ENCODE data around the gene JTB. TPM values are rescaled to one million over a fixed set of nuclear protein-coding genes. Genes with fewer than 3 reads are reported as not detected.

JTB gene
- total RNA-seq, 2 experiments from 2014 or later = 204 to 214 TPM

- peaks cover 39% of the 10 kb centered on the region for H3K4me1 Mint-ChIP-seq
- peak within 1 kb of the TSS; percentile 87 for H3K4me3 Mint-ChIP-seq
- DNase-seq = peak; percentile 87
- H3K27me3 Mint-ChIP-seq = no peaks in the 10 kb centered on the region
- H3K36me3 Mint-ChIP-seq = peaks cover 26% of the 10 kb centered on the region
- H3K9me3 Mint-ChIP-seq = no peaks in the 10 kb centered on the region
- peak within 1 kb of the TSS; percentile 97 for H3K27ac Mint-ChIP-seq
These were observed 10.1 kb downstream of the JTB start, which contains the start of gene CREB3L4 for GRCh38 chr1:153967107-153967999. TSS of gene CREB3L4 (plus strand) at chr1:153967902. CDS start at chr1:153968526, 624 bp downstream.

DNA sequence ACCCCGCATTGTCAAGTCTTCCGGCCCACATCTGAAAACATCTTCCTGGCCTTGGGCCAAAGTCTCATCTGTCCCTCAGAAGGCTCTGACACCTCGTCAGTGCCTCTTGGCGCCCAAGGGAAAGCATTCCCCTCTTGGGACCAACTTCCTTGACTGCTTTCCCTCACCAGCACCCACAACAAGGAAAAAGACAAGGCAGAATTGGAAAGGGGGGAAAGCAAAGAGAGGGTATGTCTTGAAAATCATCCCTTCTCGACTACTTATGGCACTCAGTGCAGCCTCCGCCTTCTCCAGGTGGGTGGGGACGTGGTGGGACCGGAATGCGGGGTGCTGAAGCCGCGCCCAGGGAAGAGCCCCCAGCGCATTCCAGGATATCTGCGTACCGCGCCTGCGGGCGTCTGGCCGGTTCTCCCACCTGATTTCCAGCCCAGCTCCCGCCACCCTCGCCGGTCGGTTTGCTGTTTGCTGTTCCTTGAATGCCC is 13.6 kb downstream of the JTB start:
- Mint-ChIP-seq H3K4me3 (peak overlapping the region; percentile 83), H3K27me3 (no peaks in the 10 kb centered on the region), H3K36me3 (peaks cover 24% of the 10 kb centered on the region), H3K4me1 (peaks cover 41% of the 10 kb centered on the region), H3K9me3 (no peaks in the 10 kb centered on the region), H3K27ac (peak overlapping the region; percentile 87)
- DNase-seq = no peak

DNA sequence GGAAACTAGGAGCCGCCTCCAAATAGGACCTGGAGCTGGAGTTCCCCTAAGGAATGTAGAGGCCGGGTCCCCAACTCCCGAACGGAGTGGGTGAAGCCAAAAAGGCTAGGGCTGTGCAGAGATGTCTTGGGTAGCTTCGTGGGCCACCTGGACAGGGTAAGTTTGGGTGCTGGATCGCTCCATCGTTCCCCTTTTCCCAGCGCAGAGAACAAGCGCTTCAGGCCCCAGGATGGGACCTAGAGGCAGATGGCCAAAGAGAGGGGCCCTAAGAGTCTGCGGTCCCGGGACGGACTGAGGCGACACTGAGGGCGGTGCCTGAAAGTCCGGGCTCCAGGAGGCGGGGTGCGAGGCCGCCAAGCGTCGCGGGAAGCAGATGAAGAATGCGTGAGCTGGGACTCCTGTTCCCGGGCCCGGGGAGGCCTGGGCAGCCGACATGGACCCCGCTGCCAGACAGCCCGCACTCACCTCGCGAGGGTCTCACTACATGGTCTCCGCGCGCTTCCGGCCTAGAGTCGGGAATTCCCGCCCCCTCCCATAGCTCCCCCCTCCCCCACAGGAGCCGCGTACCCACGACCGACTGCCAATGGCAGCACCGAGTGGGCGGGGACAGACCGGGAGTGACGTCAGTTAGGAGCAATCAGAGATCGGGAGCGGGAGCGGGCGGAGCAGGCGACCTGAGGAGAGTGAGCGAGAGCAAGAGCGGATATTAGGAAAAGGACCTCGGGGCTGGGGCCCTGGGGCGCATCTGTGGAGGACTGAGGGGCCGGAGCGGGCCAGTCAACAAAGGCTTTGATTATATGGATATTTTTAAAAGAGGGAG is 14.2 kb downstream of the JTB start, which contains the start of gene SLC39A1:
Gene SLC39A1, minus strand, starts transcription at position 508 of the 820 bp plus-strand sequence. CDS start 822 bp downstream, outside the sequence.
- H3K27me3 Mint-ChIP-seq = no peaks in the 10 kb centered on the region
- H3K4me3 Mint-ChIP-seq = peak within 1 kb of the TSS; percentile 83
- peak within 1 kb of the TSS; percentile 87 for H3K27ac Mint-ChIP-seq
- H3K36me3 Mint-ChIP-seq = peaks cover 25% of the 10 kb centered on the region
- no peaks in the 10 kb centered on the region for H3K9me3 Mint-ChIP-seq
- peak; percentile 95 for DNase-seq
- peaks cover 39% of the 10 kb centered on the region for H3K4me1 Mint-ChIP-seq

GRCh38 chr1:153962088-153963029 is 15.1 kb downstream of the JTB start:
- Mint-ChIP-seq H3K27ac (peak overlapping the region; percentile 87), H3K4me3 (peak overlapping the region; percentile 83), H3K27me3 (no peaks in the 10 kb centered on the region), H3K9me3 (no peaks in the 10 kb centered on the region), H3K36me3 (peaks cover 28% of the 10 kb centered on the region), H3K4me1 (peaks cover 35% of the 10 kb centered on the region)
- no peak for DNase-seq

- DNase-seq = no peak
- H3K9me3 Mint-ChIP-seq = no peaks in the 10 kb centered on the region
These were observed 16.1 kb downstream of the JTB start for GRCh38 chr1:153961421-153961820.

GRCh38 chr1:153960206-153960605 is 17.3 kb downstream of the JTB start:
- Mint-ChIP-seq H3K4me3 (no peak overlapping the region), H3K4me1 (peaks cover 40% of the 10 kb centered on the region), H3K27ac (no peak overlapping the region), H3K27me3 (no peaks in the 10 kb centered on the region), H3K9me3 (no peaks in the 10 kb centered on the region), H3K36me3 (peaks cover 20% of the 10 kb centered on the region)
- DNase-seq = no peak

More at GRCh38 chr1:153961421-153961820, 16.1 kb downstream of the JTB start:
- H3K4me3 Mint-ChIP-seq = peak overlapping the region; percentile 83
- H3K27me3 Mint-ChIP-seq = no peaks in the 10 kb centered on the region
- H3K4me1 Mint-ChIP-seq = peaks cover 42% of the 10 kb centered on the region
- H3K27ac Mint-ChIP-seq = peak overlapping the region; percentile 2
- H3K36me3 Mint-ChIP-seq = peaks cover 28% of the 10 kb centered on the region

- Mint-ChIP-seq H3K4me1 (peaks cover 43% of the 10 kb centered on the region), H3K4me3 (no peak overlapping the region), H3K27me3 (no peaks in the 10 kb centered on the region), H3K36me3 (peaks cover 20% of the 10 kb centered on the region), H3K9me3 (no peaks in the 10 kb centered on the region), H3K27ac (peak overlapping the region; percentile 61)
- no peak for DNase-seq
These were observed 18.0 kb downstream of the JTB start for GRCh38 chr1:153959454-153959853.

- no peak for DNase-seq
- Mint-ChIP-seq H3K27me3 (no peaks in the 10 kb centered on the region), H3K36me3 (peaks cover 25% of the 10 kb centered on the region), H3K9me3 (no peaks in the 10 kb centered on the region), H3K4me3 (peak overlapping the region; percentile 92), H3K4me1 (peaks cover 46% of the 10 kb centered on the region), H3K27ac (peak overlapping the region; percentile 96)
These were observed 18.6 kb downstream of the JTB start for GRCh38 chr1:153958961-153959260.

DNA sequence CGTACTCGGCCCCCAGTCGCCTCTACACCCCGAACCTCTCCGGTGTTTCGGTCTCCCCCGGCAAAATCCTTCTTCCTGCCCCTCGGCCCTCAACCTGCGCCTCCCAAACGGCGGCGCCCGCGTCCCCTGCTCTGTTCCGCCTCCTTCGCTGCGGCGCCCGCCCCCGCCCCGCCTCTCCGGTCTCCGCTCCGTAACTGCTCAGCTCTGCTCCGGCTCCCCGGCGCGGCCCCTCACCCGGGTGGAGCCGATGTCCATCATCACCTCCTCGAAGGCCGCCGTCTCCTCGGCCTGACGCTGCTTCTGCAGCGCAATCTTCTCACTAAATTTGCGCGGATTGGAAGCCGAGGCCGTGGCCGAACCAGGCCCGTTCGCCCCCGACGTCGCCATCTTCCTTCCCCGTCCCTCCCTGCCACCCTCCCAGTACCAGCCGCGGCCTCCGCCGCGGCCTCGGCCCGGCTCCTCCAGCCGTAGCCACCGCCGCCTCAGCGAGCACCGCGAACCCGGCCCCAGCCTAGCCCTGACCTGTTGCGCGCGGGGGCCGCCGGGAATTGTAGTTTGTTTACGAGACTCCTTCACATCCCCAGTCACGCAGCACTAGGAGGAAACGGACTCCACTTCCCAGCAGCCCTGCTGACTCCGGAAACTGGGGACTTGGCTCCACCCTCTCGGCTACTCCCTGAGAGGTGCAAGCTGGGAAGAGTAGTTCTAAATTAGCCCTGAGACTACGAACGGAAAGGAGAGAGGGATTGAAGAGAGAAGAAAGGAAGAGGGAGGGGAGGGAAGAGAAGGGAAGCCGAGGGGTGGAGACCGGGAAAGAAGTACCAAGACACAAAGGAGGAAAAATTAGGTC is 19.1 kb downstream of the JTB start, which contains the start of gene CRTC2:
Gene CRTC2, minus strand, starts transcription at position 502 of the 850 bp plus-strand sequence. Its CDS starts 115 bp downstream, at position 387.
- H3K36me3 Mint-ChIP-seq = peaks cover 25% of the 10 kb centered on the region
- peak; percentile 96 for DNase-seq
- peak within 1 kb of the TSS; percentile 96 for H3K27ac Mint-ChIP-seq
- H3K4me1 Mint-ChIP-seq = peaks cover 44% of the 10 kb centered on the region
- H3K4me3 Mint-ChIP-seq = peak within 1 kb of the TSS; percentile 92
- H3K9me3 Mint-ChIP-seq = no peaks in the 10 kb centered on the region
- no peaks in the 10 kb centered on the region for H3K27me3 Mint-ChIP-seq

DNA sequence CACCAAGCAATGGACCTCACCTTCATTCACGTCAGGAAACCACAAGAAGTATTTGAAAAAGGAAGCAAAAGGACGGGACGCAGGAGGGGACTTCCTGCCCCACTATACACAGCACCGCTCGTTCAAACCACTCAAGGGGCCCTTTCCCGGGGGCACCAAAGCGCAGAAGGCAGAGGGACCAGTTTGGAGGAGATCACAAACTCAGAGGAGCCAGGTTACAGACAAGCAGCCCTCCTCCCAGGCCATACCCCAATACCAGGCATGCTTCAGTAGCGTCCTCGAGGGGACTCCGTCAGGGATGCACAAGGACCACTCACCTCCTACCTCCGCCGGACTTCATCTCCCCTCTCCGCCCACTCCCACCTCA is 19.7 kb downstream of the JTB start:
- H3K4me3 Mint-ChIP-seq = peak overlapping the region; percentile 92
- H3K27ac Mint-ChIP-seq = peak overlapping the region; percentile 96
- peaks cover 23% of the 10 kb centered on the region for H3K36me3 Mint-ChIP-seq
- no peaks in the 10 kb centered on the region for H3K9me3 Mint-ChIP-seq
- H3K4me1 Mint-ChIP-seq = peaks cover 44% of the 10 kb centered on the region
- no peaks in the 10 kb centered on the region for H3K27me3 Mint-ChIP-seq
- DNase-seq = peak; percentile 60

DNA sequence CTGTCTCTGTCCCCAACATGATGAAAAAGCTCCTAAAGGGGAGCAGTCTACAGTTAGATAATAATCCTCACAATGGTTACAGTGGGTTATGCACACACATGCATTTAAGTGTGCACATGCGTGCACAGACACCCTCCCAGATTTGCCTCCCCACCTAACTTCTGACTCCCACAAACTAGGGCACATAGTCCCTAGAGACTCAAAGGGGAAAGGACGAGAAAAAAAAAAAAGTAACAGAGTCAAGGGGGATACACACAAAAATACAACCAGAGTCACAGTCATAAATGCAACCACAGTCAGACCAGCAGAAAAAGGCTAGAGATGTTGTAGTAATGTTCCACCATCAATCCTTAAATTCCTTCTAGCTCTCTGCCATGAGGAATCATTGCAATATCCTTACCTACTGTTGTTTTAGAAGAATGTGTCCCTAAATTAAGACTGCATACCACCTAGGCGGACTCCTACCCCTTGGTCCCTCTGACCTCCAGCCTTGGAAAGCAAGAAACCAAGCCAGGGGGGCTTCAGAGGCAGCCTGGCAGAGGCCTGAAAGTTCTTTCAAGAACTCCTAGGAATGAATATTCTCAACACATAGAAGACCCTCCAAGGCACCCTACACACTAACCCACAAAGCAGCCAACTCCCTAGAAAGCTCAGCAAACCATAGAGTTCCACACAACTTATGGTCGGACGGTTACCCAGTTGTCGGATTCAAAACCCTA is 20.3 kb downstream of the JTB start:
- peak overlapping the region; percentile 96 for H3K27ac Mint-ChIP-seq
- peak overlapping the region; percentile 92 for H3K4me3 Mint-ChIP-seq
- H3K9me3 Mint-ChIP-seq = no peaks in the 10 kb centered on the region
- H3K4me1 Mint-ChIP-seq = peaks cover 40% of the 10 kb centered on the region
- no peak for DNase-seq
- peaks cover 18% of the 10 kb centered on the region for H3K36me3 Mint-ChIP-seq
- no peaks in the 10 kb centered on the region for H3K27me3 Mint-ChIP-seq

DNA sequence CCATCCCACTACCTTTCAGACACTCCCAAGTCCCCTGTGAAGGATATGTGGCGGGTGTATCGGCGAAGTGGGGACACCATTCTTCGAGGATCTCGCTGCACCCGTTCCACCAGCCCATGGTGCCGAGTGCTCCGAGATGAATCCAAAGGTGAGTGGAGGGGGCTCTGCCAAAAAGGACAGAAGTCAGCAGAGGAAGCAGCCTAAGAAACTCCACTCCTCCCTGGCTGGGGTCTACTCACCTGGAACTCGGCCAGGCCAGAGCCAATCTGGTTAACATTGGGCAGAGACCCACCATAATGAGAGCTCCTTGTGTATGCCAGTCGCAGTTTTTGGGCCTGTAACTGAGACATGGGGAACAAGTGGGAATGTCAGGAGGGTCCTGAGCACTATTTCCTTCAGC is 22.6 kb downstream of the JTB start:
- Mint-ChIP-seq H3K36me3 (peaks cover 20% of the 10 kb centered on the region), H3K4me3 (peak overlapping the region; percentile 37), H3K4me1 (peaks cover 34% of the 10 kb centered on the region), H3K27ac (no peak overlapping the region), H3K27me3 (no peaks in the 10 kb centered on the region), H3K9me3 (no peaks in the 10 kb centered on the region)
- no peak for DNase-seq

DNA sequence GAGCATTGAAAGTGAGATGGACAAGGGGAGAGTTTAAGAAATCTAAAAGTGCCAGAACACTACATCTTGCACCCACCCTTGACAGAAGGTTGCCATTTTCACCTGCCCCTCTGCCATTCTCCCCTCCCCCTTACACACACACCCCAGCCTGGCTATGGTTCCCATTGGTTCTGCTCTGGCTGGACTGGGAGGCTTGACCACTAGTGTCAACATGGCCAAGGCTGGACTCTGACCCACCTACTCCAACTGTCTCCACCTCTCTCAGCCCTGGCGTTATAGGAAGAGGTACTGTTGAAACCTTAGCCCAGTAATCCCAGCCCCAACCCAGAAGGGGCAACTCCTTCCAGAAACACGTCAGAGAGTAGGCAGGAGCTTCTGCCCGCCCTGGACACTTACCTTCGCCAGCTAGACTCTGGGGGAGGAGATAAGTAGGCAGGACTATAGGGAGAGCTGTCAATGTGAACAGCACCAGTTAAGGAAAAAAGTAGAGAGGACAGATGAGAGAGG is 23.6 kb downstream of the JTB start:
- H3K9me3 Mint-ChIP-seq = no peaks in the 10 kb centered on the region
- H3K36me3 Mint-ChIP-seq = peaks cover 20% of the 10 kb centered on the region
- peak overlapping the region; percentile 37 for H3K4me3 Mint-ChIP-seq
- H3K27ac Mint-ChIP-seq = peak overlapping the region; percentile 61
- no peaks in the 10 kb centered on the region for H3K27me3 Mint-ChIP-seq
- no peak for DNase-seq
- H3K4me1 Mint-ChIP-seq = peaks cover 34% of the 10 kb centered on the region

Data from activated naive CD8-positive, alpha-beta T cell treated with anti-CD3 and anti-CD28 coated beads for 36 hours (primary cell).